Lung (tissue), 12 donors: ENCODE data around the gene MED20. TPM values are rescaled to one million over a fixed set of nuclear protein-coding genes. Genes with fewer than 3 reads are reported as not detected.

Experiments used
- ATAC-seq: fragments of 200-7000 bp; cut with Tn5 transposase; one replicate; pipeline ENCODE4 v1.9.1; 2020; ENCODE audit warnings: moderate number of reproducible peaks; ENCODE audit not compliant: insufficient read depth, low FRiP score
- DNase-seq, 3 donors: peaks; one replicate each; pipeline ENCODE4 v3.0.0-alpha.2; 2013 to 2017
- H3K27ac ChIP-seq, 2 donors: one replicate each; pipeline ENCODE4 v1.5.1; 2013; ENCODE audit warnings: mild to moderate bottlenecking in 2 of 2, moderate library complexity in 2 of 2, control low read depth in 1 of 2, inconsistent platforms in 1 of 2, low read depth in 1 of 2, low read length in 1 of 2
- H3K27me3 ChIP-seq, 3 donors: one replicate each; pipeline ENCODE4 v1.5.1; 2013; ENCODE audit warnings: low read length in 2 of 3; ENCODE audit not compliant: control insufficient read depth in 3 of 3, insufficient read depth in 3 of 3
- H3K36me3 ChIP-seq, 4 donors: one replicate each; pipeline ENCODE4 v1.5.1; 2013; ENCODE audit warnings: low read length in 4 of 4, mild to moderate bottlenecking in 1 of 4, moderate library complexity in 1 of 4; ENCODE audit not compliant: control insufficient read depth in 4 of 4, insufficient read depth in 4 of 4
- H3K4me1 ChIP-seq, 5 donors: one replicate each; pipeline ENCODE4 v1.5.1; 2013; ENCODE audit warnings: low read length in 5 of 5, mild to moderate bottlenecking in 2 of 5, moderate library complexity in 1 of 5; ENCODE audit not compliant: control insufficient read depth in 5 of 5, insufficient read depth in 5 of 5
- H3K4me3 ChIP-seq: one replicate; pipeline ENCODE4 v1.5.1; 2013; ENCODE audit warnings: mild to moderate bottlenecking, control low read depth, moderate library complexity
- H3K9ac ChIP-seq, 2 donors: one replicate each; pipeline ENCODE4 v1.5.1; 2013; ENCODE audit warnings: low read length in 2 of 2, control low read depth in 1 of 2; ENCODE audit not compliant: insufficient read depth in 1 of 2
- H3K9me3 ChIP-seq, 4 donors: one replicate each; pipeline ENCODE4 v1.5.1; 2013; ENCODE audit warnings: low read length in 3 of 4, mild to moderate bottlenecking in 1 of 4, moderate library complexity in 1 of 4; ENCODE audit not compliant: control insufficient read depth in 4 of 4, insufficient read depth in 3 of 4
- CTCF ChIP-seq: IDR thresholded peaks from 2 replicates; pipeline ENCODE4 v1.5.1; 2012; ENCODE audit warnings: mild to moderate bottlenecking; ENCODE audit errors: control extremely low read depth, extremely low read depth
- WGBS, 2 donors: extraction: QIAGEN DNeasy Blood & Tissue Kit; methylation state at CpG; one replicate each; pipeline ENCODE4 v1.1.7; 2013; 5-methylcytosine and 5-hydroxymethylcytosine counted together
- polyA plus RNA-seq, 2 donors: library from polyadenylated mRNA; stranded (reverse); fragments of 200-250 nt; gene quantifications; one replicate each; pipeline ENCODE4 v1.2.1, GENCODE V29; 2013
- total RNA-seq, 2 donors: library from RNA; depleted of rRNA in 1 of 2; stranded (reverse); fragments of >200 nt in 1 of 2; gene quantifications; one replicate each; pipeline ENCODE4 v1.2.1, GENCODE V29; 2014 to 2021
- donor health status: control.
- donor health status: control.
- donor health status: Bipolar disorder and iron deficiency.
- donor health status: healthy.
- donor health status: DM: yes; HTN: yes; CAD: no.

Gene MED20
- total and polyA plus RNA-seq, 4 donors = 7.0 to 20.4 (median 15.2) TPM

DNA sequence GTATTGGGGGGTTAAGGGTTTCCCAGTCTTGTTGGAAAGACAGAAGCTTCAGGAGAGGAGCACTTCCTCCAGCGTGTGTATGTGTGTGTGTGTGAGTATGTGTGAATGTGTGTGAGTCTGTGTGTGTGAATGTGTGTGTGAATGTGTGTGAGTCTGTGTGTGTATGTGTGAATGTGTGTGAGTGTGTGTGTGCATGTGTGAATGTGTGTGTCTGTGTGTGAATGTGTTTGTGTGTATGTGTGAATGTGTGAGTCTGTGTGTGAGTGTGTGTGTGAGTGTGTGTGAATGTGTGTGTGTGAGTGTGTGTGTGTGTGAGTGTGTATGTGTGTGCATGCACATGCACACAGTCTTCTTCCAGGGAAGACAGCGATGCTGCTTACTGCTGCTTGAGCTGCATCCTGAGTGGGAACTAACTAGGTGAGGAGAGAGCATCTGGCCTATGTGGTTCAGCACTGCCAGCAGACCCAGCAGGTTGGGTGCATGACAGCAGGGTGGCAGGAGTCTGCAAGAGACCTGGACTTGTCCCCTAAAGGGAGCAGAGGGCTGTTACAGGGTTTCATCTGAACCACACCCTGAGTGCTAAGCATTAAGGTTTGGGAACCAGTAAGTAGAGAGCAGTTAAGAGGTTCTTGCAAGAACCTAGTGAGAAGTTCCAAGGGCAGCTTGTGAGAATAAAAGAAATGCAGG lies 43.4 kb upstream of the MED20 start:
- 55 to 86% methylated on average over 2 of the region's 2 CpGs for WGBS, 2 donors
- H3K4me1 ChIP-seq = peaks cover 0 to 20% (median 0%) of the 10 kb centered on the region in 5 donors

DNA sequence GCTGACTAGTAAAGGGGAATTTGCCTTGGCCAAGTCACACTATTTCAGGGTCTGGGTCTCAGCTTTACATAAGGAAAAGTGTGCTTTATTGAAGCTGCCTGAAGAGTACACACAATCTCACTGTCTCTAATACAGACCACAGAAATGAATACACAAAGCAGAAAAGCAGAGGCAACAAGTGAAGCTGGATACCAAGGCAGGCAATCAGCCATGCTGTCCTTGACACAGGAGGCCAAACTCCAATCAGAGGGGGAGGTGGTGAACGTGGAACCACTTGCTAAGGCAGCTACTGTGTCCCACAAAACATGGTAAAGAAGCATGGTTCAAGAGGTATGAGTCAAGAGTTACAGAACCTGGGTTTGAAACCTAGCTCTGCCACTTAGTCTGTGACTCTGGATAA lies 42.4 kb upstream of the MED20 start:
- Histone ChIP-seq H3K27me3 (no peaks in the 10 kb centered on the region), H3K36me3 (peaks cover 0 to 5% (median 0%) of the 10 kb centered on the region in 4 donors), H3K4me3 (no peak overlapping the region), H3K27ac (no peak overlapping the region), H3K9ac (no peak overlapping the region), H3K4me1 (peaks cover 0 to 21% (median 0%) of the 10 kb centered on the region in 5 donors), H3K9me3 (no peaks in the 10 kb centered on the region)
- no peak for DNase-seq
- ATAC-seq = no peak
- 58 to 59% methylated on average over 1 of the region's 1 CpG for whole genome bisulfite sequencing, 2 donors
- no peak for TF ChIP-seq CTCF

More for the DNA sequence above, 43.4 kb upstream of the MED20 start:
- TF ChIP-seq CTCF = no peak
- ATAC-seq (no peak), DNase-seq (no peak)
- Histone ChIP-seq H3K27ac (no peak overlapping the region), H3K36me3 (peaks cover 0 to 5% (median 0%) of the 10 kb centered on the region in 4 donors), H3K4me3 (no peak overlapping the region), H3K27me3 (no peaks in the 10 kb centered on the region), H3K9ac (no peak overlapping the region), H3K9me3 (no peaks in the 10 kb centered on the region)

- no peak for ATAC-seq
- no peak overlapping the region for H3K4me3 ChIP-seq
- WGBS, 2 donors = 96 to 97% methylated on average over 4 of the region's 4 CpGs
- no peak overlapping the region for H3K27ac ChIP-seq
- no peaks in the 10 kb centered on the region for H3K9me3 ChIP-seq
- H3K27me3 ChIP-seq = no peaks in the 10 kb centered on the region
- DNase-seq = no peak
- H3K4me1 ChIP-seq = peaks cover 0 to 11% (median 0%) of the 10 kb centered on the region in 5 donors
- no peak overlapping the region for H3K9ac ChIP-seq
- H3K36me3 ChIP-seq = peaks cover 0 to 7% (median 0%) of the 10 kb centered on the region in 4 donors
- no peak for TF ChIP-seq CTCF
These were observed 39.1 kb upstream of the MED20 start for GRCh38 chr6:41960028-41960427.
